MG63 (cell line): ENCODE data around the gene PRSS50. TPM values are rescaled to one million over a fixed set of nuclear protein-coding genes. Genes with fewer than 3 reads are reported as not detected.

Source experiments
- DNase-seq: peaks from one replicate; pipeline ENCODE4 v3.0.0-alpha.2; 2020
- H3K27me3 ChIP-seq: fragments of 250-450 bp; sonication (Bioruptor Pico); 2 replicates; pipeline ENCODE4 v1.5.1; 2020; ENCODE audit warnings: mild to moderate bottlenecking, moderate library complexity
- H3K36me3 ChIP-seq: fragments of 250-450 bp; sonication (Bioruptor Pico); 2 replicates; pipeline ENCODE4 v1.5.1; 2020; ENCODE audit warnings: mild to moderate bottlenecking, moderate library complexity
- H3K4me3 ChIP-seq: fragments of 250-450 bp; sonication (Bioruptor Pico); 2 replicates; pipeline ENCODE4 v1.5.1; 2020; ENCODE audit warnings: mild to moderate bottlenecking, moderate library complexity
- H3K9me3 ChIP-seq: fragments of 250-450 bp; sonication (Bioruptor Pico); 2 replicates; pipeline ENCODE4 v1.5.1; 2020; ENCODE audit warnings: mild to moderate bottlenecking, moderate library complexity
- total RNA-seq: library from RNA; depleted of rRNA; stranded (reverse); fragments of >200 nt; shearing (Covaris generic); gene quantifications from 2 replicates; pipeline ENCODE4 v1.2.3, GENCODE V29; 2014; ENCODE audit warnings: low replicate concordance

Gene PRSS50
- total RNA-seq, 1 experiment from 2014 or later, result not detected

- no peaks in the 10 kb centered on the region for H3K27me3 ChIP-seq
- H3K4me3 ChIP-seq, result no peak overlapping the region
- no peaks in the 10 kb centered on the region for H3K36me3 ChIP-seq
- DNase-seq, result no peak
- no peaks in the 10 kb centered on the region for H3K9me3 ChIP-seq
These were observed 15.5 kb upstream of the PRSS50 start for GRCh38 chr3:46733026-46733800.

- H3K4me3 ChIP-seq, result no peak overlapping the region
- H3K27me3 ChIP-seq, result no peaks in the 10 kb centered on the region
- no peaks in the 10 kb centered on the region for H3K36me3 ChIP-seq
- no peaks in the 10 kb centered on the region for H3K9me3 ChIP-seq
- no peak for DNase-seq
These were observed 14.1 kb upstream of the PRSS50 start for GRCh38 chr3:46731795-46732194.

- Histone ChIP-seq H3K9me3 (no peaks in the 10 kb centered on the region), H3K27me3 (no peaks in the 10 kb centered on the region), H3K4me3 (no peak overlapping the region), H3K36me3 (no peaks in the 10 kb centered on the region)
- DNase-seq, result no peak
These were observed 13.2 kb upstream of the PRSS50 start for GRCh38 chr3:46730819-46731218.

GRCh38 chr3:46729038-46729437 is 11.4 kb upstream of the PRSS50 start:
- Histone ChIP-seq H3K4me3 (no peak overlapping the region), H3K27me3 (no peaks in the 10 kb centered on the region), H3K9me3 (no peaks in the 10 kb centered on the region), H3K36me3 (no peaks in the 10 kb centered on the region)
- DNase-seq, result no peak

GRCh38 chr3:46725621-46726314 is 8.1 kb upstream of the PRSS50 start:
- Histone ChIP-seq H3K4me3 (no peak overlapping the region), H3K36me3 (no peaks in the 10 kb centered on the region)
- DNase-seq, result no peak

GRCh38 chr3:46724424-46724823 is 6.8 kb upstream of the PRSS50 start:
- DNase-seq, result no peak
- H3K27me3 ChIP-seq, result no peaks in the 10 kb centered on the region
- H3K36me3 ChIP-seq, result no peaks in the 10 kb centered on the region
- H3K9me3 ChIP-seq, result no peaks in the 10 kb centered on the region
- no peak overlapping the region for H3K4me3 ChIP-seq

More at GRCh38 chr3:46725621-46726314, 8.1 kb upstream of the PRSS50 start:
- Histone ChIP-seq H3K9me3 (no peaks in the 10 kb centered on the region), H3K27me3 (no peaks in the 10 kb centered on the region)

- no peak for DNase-seq
- Histone ChIP-seq H3K36me3 (no peaks in the 10 kb centered on the region), H3K27me3 (no peaks in the 10 kb centered on the region), H3K9me3 (no peaks in the 10 kb centered on the region), H3K4me3 (no peak overlapping the region)
These were observed 4.8 kb upstream of the PRSS50 start for GRCh38 chr3:46722443-46722842.

- Histone ChIP-seq H3K9me3 (no peaks in the 10 kb centered on the region), H3K4me3 (no peak overlapping the region), H3K27me3 (no peaks in the 10 kb centered on the region), H3K36me3 (no peaks in the 10 kb centered on the region)
- DNase-seq, result no peak
These were observed 3.3 kb upstream of the PRSS50 start for GRCh38 chr3:46721009-46721408.

- DNase-seq, result no peak
These were observed 2.1 kb upstream of the PRSS50 start for GRCh38 chr3:46719735-46720271.

GRCh38 chr3:46719044-46719565 is 1.4 kb upstream of the PRSS50 start:
- Histone ChIP-seq H3K4me3 (no peak overlapping the region), H3K9me3 (no peaks in the 10 kb centered on the region), H3K36me3 (no peaks in the 10 kb centered on the region), H3K27me3 (no peaks in the 10 kb centered on the region)
- DNase-seq, result no peak

More at GRCh38 chr3:46719735-46720271, 2.1 kb upstream of the PRSS50 start:
- Histone ChIP-seq H3K27me3 (no peaks in the 10 kb centered on the region), H3K9me3 (no peaks in the 10 kb centered on the region), H3K4me3 (no peak overlapping the region), H3K36me3 (no peaks in the 10 kb centered on the region)

GRCh38 chr3:46716461-46717441 is 918 bp downstream of the PRSS50 start:
- no peaks in the 10 kb centered on the region for H3K36me3 ChIP-seq
- H3K4me3 ChIP-seq, result no peak overlapping the region
- no peak for DNase-seq
- H3K27me3 ChIP-seq, result no peaks in the 10 kb centered on the region
- H3K9me3 ChIP-seq, result no peaks in the 10 kb centered on the region

- Histone ChIP-seq H3K27me3 (no peaks in the 10 kb centered on the region), H3K4me3 (no peak overlapping the region), H3K36me3 (no peaks in the 10 kb centered on the region), H3K9me3 (no peaks in the 10 kb centered on the region)
- no peak for DNase-seq
These were observed 2.0 kb downstream of the PRSS50 start for GRCh38 chr3:46715507-46716175.

- no peak for DNase-seq
- Histone ChIP-seq H3K27me3 (no peaks in the 10 kb centered on the region), H3K4me3 (no peak overlapping the region), H3K9me3 (no peaks in the 10 kb centered on the region), H3K36me3 (no peaks in the 10 kb centered on the region)
These were observed 2.8 kb downstream of the PRSS50 start for GRCh38 chr3:46714728-46715506.

GRCh38 chr3:46713898-46714552 is 3.6 kb downstream of the PRSS50 start:
- no peak for DNase-seq
- Histone ChIP-seq H3K27me3 (no peaks in the 10 kb centered on the region), H3K4me3 (no peak overlapping the region)

More at GRCh38 chr3:46713898-46714552, 3.6 kb downstream of the PRSS50 start:
- Histone ChIP-seq H3K36me3 (no peaks in the 10 kb centered on the region), H3K9me3 (no peaks in the 10 kb centered on the region)
